ENCODE data around the gene ZNF426.

ZNF426 gene

DNA sequence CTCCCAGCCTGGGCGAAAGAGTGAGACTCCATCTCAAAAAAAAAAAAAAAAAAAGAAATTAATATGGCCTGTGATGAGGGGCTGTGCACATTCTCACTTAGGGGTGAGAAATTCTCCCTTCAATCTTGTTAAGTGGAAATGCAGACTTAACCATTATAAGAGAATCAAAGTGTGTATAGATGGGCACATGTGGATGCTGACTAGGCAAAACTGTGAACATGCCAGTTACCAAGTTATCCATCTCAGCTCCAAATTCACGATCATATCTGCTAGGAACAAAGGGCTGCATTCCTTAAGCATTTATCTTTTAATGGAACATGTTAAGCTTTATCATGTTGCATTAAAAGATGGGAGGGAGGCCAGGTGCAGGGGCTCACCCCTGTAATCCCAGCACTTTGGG is 44.3 kb downstream of the ZNF426 start:
- no peak for DNase-seq (ENCODE audit: extremely low spot score)
- ChIA-PET POLR2A (no interaction called here), CTCF (interaction anchor here (1.0 kb wide), 1 partner anchor 20 kb away, joined by 3 read pairs; no protein-coding TSS in a partner anchor)
- TF ChIP-seq, protein P1, sequence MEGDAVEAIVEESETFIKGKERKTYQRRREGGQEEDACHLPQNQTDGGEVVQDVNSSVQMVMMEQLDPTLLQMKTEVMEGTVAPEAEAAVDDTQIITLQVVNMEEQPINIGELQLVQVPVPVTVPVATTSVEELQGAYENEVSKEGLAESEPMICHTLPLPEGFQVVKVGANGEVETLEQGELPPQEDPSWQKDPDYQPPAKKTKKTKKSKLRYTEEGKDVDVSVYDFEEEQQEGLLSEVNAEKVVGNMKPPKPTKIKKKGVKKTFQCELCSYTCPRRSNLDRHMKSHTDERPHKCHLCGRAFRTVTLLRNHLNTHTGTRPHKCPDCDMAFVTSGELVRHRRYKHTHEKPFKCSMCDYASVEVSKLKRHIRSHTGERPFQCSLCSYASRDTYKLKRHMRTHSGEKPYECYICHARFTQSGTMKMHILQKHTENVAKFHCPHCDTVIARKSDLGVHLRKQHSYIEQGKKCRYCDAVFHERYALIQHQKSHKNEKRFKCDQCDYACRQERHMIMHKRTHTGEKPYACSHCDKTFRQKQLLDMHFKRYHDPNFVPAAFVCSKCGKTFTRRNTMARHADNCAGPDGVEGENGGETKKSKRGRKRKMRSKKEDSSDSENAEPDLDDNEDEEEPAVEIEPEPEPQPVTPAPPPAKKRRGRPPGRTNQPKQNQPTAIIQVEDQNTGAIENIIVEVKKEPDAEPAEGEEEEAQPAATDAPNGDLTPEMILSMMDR (IDR thresholded peaks at IDR 0.05; ENCODE audit: control extremely low read depth, extremely low read depth, low read depth, missing control alignments): no peak

- POLR2A ChIA-PET: no interaction called here
- TF ChIP-seq, protein P1 (IDR thresholded peaks at IDR 0.05; ENCODE audit: control extremely low read depth, extremely low read depth, low read depth, missing control alignments): no peak
- DNase-seq (ENCODE audit: extremely low spot score): no peak
- CTCF ChIA-PET: no interaction called here
Observed at GRCh38 chr19:9487016-9487415, 51.4 kb downstream of the ZNF426 start.

DNA sequence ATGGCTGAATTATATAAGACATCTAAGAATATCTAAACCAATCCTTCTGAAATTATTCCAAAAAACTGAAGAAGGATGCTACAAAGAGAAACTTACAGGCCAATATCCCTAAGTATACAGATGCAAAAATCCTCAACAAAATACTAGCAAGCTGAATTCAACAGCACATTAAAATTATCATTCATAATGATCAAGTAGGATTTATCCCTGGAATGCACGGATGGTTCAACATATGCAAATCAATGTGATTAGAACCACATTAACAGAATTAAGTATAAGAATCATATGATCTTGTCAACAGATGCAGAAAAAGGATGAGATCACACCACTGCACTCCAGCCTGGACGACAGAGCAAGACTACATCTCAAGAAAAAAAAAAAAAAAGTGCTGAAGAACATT is 53.3 kb downstream of the ZNF426 start:
- ChIA-PET CTCF (no interaction called here), POLR2A (no interaction called here)
- DNase-seq (ENCODE audit: extremely low spot score): no peak
- TF ChIP-seq, protein P1 (IDR thresholded peaks at IDR 0.05; ENCODE audit: control extremely low read depth, extremely low read depth, low read depth, missing control alignments): no peak

- TF ChIP-seq, protein P1 (IDR thresholded peaks at IDR 0.05; ENCODE audit: control extremely low read depth, extremely low read depth, low read depth, missing control alignments): no peak
- CTCF ChIA-PET: interaction anchor here (1.0 kb wide), 1 partner anchor 11 kb away, joined by 4 read pairs; no protein-coding TSS in a partner anchor
- DNase-seq (ENCODE audit: extremely low spot score): no peak
- POLR2A ChIA-PET: no interaction called here
Observed at GRCh38 chr19:9474975-9475374, 63.5 kb downstream of the ZNF426 start.
